CD4-positive, alpha-beta T cell treated with Interleukin-6 at 100 ng/mL for 8 hours (primary cell): ENCODE results near the gene TBL1X.
A peak's percentile ranks its signal among the peaks of the same experiment; 100 is the strongest.

ENCODE experiments used
- DNase-seq: peaks from one replicate; pipeline ENCODE4 v3.0.0-alpha.2; 2020; ENCODE audit warnings: mixed read lengths, low spot score

Gene TBL1X

DNA sequence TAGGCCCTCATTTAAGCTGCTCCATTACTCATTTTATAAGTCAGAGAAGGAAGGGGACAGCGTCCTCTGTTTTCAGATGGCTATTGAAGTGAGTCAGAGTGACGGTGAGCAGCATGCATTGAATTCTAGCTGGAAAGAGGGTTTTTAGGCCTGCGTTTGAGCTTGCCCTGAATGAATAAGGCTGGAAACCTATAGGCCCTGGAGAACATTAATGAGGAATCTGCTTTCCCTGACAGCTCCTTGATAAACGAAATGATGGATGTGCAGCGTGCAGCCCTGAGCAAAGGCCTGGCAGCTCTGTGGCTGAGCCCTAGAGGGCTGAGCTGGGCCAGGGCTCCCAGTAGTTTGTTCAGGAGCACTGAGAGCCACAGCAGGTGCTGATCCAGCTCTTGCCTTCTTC, 33.4 kb downstream of the TBL1X start:
- no peak for DNase-seq

DNA sequence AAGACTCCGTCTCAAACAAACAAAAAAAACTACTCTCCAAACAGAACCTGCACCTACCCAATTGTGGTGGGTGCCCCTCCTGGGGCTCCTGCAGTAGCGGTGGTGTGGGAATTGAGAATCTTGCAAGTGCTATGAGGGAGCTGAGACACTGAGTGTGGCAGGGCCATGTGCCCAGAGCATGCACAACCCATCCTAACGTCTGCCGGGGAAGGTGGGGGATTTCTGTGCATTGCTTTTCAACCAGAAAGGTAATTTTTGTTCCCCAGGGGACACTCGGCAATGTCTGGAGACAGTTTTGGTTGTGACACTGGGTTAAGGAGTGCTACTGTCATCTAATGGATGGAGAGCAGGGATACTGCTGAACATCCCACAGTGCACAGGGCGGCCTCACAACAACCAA, 35.7 kb downstream of the TBL1X start:
- no peak for DNase-seq

DNA sequence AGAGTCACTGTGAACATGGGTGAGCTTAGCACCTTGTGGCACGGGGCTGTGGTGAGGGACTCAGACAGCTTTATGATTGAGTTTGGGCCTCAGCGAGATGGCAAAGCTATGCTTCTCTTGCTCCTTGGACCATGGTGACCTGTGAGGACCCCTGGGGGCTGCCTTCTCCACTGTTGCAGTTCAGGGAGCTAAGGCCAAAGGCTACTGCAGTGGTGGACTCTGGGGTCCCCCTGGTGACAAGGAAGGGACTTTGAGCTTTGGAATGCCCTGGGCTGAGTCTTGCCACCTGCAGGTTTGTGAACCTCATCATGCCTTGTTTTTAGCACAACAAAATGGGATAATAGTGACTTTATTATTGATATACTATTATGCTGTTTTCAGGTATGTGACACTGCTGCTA, 36.5 kb downstream of the TBL1X start:
- no peak for DNase-seq

DNA sequence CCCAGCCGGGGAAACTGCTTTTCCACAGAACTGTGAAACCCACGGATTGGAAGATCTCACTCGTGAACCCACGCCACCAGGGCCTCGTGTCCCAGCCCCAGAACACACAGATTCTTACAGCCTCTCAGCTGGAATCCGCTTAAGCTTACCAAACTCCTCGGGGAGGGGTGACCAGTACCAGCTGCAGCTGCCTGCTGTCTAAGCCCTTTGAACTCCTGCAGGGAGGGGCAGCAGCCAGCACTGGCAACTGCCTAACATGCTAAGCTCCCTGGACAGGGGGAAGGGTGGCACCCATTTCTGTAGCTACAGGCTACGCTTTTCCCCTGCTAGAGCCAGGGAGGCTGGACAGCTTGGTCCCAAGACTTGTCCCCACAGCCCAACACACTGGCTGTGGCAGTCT, 38.4 kb downstream of the TBL1X start:
- DNase-seq, result no peak

DNA sequence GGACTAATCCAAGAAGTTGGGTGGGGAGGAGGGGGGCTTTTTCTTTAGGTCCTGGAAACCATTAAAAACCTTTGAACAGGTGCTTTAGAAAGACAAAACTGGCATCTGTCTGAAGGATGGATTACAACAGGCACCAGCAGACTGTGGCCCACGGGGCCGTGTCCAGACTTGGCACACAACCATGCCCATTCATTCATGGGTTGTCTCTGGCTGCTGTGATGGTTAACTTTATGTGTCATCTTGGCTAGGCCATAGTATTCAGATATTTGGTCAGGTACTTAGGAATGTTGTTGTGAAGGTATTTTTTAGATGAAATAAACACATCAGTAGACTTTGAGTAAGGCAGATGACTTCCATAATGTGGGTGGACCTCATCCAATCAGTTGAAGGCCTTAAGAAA, 45.5 kb downstream of the TBL1X start:
- DNase-seq, result no peak

DNA sequence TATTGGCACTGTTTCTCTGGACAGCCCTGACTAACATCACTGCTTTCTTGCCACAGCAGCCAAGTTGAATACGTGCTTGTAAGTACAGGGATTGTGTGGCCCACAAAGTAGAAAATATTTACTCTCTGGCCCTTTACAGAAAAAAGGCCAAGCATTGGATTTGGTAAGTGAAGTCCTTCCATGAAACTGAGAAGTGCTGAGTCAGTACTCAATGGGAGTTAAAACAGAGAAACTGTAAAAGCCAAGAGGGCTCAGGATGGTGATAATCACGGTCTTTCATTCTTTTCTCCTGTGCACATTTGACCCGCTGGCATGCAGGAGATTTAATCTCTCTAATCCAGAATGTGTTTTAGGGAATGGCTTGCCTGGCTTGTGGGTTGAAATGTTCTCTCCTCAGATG, 46.1 kb downstream of the TBL1X start:
- DNase-seq, result no peak

DNA sequence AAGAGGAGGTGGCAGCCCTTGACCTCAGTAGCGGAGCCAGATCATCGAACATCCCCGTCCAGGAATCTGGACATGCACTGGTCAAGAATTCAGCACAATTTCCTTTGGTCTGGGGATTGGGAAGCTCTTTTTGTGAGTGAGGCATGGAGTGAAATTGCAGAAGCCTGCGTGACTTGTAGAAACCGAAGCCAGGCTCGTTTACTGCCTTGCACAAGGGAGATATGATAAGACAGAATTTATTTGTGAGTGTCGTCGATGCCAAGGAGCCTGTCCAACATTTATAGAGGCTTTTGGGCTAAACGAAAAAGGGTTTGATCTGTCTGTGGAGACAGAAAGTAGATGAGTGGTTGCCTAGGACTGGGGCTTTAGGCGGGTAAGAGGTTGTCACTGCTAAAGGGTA, 50.6 kb downstream of the TBL1X start:
- DNase-seq, result no peak

DNA sequence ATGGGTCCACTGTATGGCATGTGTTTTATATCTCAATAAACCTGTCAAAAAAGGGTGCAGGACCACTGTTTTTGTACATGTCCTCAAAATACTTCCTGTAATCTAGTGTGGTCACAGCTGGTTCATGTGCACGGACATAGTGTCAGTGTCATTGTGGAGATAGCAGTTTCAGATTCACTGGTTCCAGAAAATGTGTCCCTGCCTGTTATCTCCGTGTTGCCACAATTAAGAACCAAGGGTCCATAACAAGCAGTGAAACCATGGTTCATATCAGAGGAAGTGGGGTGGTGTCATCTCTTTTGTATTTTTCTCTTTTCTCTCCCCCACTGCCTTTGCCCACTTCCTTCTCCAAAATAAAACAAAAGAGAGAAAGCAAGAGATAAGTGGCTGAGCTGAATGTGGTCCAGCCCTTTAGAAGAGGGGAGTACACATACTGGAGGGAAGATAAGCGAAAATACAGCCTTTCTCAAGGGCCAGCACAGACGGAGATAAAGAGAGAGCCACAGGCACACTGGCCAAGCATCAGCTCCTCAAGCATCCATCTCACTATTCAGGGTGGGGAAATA, 51.2 kb downstream of the TBL1X start:
- DNase-seq, result no peak

DNA sequence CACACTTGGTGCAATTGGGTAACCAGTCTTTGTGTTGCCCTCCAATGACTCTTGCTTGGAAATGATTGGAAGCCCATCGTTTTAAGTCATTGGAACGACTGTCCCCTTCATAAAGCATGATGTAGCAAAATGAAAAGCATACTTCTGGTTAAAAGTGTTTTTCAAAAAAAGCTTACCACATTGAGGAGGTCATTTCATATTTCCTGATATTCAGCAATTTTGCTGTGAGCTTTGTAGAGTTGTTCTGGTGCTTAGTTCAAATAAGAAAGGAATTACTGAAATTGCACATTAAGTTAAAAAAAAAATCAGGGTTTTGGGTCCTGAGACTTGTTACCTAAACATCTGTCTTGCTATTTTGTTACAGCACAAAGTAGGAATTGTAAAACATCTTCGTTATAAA, 51.8 kb downstream of the TBL1X start:
- DNase-seq, result no peak

DNA sequence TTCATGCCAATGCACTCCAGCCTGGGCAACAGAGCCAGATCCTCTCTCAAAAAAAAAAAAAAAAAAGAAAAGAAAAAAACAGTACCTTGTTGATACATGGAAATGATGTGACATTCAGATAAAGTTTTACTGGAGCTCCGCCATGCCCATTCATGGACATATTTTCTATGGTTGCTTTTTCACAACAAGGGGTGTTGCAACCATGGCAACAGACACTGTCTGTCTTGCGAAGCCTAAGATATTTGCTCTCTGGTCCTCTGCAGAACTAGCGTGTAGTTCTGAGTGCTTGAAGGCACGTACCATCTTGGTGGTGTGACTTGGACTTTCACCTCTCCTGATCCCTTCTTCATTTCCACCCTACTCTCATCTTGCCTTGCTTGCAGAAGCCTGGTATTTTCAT, 53.2 kb downstream of the TBL1X start:
- DNase-seq, result no peak

DNA sequence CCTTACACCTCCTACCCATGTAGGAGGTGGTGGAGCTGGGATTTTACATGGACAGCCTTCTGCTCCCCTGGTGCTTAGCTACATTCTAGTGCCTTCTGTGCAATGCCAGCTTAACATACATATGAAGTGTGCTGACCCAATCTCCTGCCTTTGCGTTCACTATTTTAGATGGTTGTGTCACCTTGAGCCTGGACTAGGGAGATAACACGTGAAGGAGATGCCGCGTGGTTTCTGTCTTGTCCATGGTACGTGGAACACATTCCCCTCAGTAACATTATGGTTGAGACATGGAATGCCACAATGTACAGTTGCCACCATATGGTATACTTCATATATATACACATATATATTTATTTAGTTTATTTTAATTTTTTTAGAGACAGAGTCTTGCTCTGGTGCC, 54.0 kb downstream of the TBL1X start:
- DNase-seq, result no peak

DNA sequence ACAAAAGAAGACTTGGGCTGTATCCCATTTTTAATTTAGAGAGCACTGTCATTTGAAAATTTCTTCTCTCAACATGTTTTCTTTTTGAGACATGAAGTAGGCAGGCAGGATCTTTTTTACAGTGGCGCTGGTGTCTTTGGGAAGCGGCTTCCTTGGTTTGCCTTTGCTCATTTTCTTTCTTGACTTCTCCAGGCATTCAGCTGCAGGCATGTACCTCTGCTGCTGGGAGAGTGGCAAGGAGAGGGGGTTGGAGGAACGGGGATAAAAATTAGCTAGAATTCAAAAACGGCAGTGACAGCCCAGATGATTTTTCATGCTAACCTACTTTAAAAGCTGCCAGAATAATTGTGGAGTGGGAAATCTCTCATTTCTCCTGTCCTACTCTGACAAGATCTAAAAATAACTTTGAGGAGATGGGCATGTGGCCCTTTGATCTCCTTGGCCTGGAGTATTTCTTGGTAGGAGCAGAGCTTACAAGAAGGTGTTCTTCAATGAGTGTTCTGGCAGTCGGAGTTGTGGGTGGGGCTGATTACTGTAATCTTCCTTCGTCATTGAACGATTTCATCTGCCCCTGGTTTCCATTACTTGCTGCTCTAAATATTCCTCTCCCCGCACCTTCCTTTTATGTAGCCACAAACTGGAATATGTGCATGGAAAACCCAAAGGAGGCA, 54.8 kb downstream of the TBL1X start:
- no peak for DNase-seq

DNA sequence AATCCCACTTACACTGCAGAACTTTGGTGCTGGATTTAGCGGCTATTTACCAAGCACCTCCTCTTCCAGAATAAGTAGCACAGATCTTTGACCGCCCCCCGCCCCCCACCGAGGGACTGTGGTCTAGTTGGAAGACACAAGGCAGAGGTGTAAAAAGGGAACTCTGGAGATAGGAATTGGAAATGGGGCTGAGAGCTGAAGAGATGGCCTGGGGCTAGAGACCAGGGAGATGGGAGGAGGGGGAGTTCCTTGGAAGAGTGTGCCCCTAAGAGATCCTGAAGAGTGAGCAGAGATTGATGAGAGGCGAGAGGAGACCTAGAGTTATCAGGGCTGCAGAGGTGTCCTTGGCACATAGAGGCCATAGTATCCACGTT, 55.3 kb downstream of the TBL1X start:
- DNase-seq, result no peak

DNA sequence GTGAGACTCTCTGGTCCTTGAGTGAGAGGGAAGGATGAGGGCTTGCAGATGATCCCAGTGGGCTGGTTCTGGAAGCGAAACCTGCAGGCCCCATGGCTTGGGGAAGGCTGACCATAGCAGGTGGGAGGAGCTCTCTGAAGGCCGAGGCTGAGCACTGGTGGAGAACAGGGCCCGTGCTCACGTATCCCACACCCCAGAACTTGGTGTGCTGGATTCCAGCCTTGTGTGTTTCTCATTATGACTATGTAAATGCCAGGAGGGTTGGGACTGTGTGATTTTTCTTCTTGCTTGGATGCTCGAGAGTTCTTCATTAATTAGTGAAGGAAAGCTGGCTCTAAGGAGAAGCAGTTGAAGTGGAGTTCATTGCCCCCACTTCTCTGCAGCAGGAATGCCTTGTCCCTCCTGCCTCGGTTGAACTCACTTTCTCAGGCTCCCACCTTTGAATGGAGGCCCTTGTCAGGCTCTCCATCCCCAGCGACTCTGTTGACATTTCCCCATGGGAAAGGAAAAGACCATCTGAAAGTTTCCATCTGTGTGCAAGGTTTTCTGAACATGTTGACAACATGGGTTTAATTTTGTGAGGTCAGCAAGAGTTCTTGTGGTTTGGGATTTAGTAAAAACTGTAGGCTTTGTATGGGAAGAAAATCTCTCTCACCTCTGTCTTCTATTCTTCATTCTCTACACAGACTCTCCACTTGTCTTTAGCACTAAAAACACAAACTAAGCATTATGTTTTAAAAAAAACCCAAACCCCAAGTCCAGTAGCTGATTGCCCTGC, 57.7 kb downstream of the TBL1X start:
- DNase-seq, result no peak

DNA sequence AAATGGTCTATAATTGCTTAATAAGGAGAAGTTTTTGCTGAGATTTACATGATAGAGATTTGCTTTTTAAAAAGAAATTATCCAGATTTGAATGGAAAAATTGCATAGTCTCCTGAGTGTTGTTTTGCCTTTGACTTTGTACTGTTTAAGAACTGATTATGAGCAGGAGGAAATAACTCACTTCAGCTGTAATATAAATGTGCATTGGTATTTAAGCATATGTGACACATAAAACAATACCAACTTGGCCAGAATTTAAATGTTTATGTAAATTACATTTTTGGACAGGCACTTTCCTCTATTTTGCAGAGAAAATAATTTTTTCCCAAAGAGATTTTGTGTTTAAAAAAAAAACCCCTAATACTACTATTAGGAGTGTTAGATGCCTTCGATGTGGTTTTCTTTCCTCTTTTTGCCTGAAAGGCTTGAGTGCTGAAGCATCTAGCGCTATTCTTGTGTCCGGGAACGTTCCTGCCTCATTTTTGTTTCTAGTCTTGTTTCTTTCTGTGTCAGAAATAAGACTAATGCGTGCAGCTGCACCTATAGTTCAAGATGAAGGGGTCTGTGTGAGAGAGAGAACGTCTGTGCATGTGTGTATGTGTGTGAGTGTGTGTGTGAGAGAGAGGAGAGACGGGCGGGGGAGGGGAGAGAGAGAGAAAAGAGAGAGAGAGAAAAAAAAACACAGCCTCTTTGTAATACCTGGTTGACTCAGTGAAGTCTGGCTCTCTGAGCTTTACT, 60.8 kb downstream of the TBL1X start:
- DNase-seq, result no peak

DNA sequence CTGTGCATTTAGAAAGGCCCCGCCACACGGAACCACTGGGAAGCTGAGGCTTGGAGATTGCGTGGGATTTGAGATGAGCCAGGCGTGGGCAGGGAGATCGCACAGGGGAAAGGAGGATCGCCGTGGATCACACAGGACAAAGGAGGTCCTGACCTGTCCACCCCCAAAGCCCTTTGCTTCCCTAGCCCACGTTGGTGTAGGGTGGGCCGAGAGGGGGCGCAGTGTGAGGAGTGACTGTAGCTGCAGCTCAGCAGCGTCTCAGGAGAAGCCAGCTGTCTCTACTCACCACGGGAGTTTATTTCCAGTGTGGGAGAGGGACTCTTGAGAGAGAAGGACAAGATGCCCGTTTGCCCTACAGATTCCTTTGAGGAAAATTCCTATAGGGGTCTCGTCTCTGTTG, 62.1 kb downstream of the TBL1X start:
- no peak for DNase-seq

DNA sequence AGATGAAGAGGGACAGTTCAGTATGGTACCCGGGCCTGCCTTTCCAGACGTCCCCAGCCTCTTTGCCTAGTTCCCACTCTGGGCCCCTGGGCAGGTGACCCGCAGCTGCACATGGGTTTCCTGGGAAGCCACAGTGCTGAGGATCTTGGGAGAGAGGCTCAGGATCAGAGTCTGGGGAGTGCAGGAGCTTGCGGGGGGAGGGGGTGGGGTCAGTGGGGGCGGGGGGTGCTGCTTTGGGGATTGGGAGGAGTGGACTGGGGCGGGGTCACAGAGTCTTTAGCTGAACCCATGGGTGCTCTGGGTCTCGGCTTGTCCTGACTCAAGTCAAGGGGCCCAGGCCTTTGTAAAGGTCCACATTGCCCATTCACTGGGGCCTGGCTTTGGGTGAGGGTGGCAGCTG, 63.6 kb downstream of the TBL1X start:
- DNase-seq, result no peak

DNA sequence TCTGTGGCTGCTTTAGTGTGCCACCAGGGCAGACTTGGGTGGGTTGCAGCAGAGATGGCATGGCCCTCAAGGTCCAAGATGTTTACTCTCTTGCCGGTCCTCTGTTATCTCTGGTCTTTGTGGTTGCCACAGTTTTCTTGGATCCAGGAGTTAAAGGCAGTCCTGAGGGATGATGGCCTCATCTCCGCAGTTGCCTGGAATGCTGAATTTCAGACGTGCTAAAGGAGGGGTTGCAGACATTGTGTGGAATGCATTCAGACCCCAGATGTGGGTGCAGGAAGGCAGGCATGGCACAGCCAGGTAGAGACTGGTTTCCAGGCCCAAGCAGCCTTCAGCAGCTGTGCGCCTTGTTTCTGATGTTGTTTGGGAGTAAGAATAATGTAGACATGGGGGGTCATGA, 64.4 kb downstream of the TBL1X start:
- no peak for DNase-seq

DNA sequence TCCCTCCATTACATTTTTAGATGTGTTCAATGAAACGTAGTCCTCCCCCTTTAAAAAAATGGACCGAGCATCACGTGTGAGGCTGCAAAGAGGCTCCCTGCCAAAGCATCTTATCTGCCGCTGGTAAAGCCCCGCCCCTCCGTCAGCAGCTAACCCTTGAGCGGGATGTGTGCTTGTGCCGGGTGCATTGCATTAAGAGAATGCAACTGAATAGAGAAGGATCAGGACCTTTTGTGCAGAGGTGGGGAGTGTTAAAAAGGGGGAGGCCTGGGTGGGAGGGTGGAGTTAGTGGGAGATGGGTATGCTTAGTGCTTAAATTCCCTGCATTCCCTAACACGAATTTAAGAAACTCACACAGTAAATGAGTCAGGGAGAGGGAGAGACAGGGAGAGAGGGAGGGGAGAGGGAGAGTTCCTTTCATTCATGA, 66.0 kb downstream of the TBL1X start:
- peak; percentile 60 for DNase-seq

DNA sequence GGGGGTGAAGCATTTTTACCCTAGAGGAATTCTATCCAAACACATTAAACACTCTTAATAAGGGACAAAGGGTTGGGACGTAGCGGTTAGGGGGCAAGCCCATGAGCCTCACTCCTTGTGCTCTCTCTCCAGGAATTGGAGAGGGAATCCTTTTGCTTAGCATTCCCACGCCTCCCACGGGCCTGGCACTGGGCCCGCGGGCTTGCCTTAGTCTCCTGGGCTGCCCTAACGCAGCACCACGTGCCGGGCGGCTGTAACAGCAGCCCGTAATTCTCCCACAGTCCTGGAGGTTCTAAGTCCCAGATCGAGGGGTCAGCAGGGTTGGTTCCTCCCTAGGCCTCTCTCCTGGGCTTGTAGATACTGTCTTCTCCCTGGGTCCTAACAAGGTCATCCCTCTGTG, 67.5 kb downstream of the TBL1X start:
- no peak for DNase-seq

DNA sequence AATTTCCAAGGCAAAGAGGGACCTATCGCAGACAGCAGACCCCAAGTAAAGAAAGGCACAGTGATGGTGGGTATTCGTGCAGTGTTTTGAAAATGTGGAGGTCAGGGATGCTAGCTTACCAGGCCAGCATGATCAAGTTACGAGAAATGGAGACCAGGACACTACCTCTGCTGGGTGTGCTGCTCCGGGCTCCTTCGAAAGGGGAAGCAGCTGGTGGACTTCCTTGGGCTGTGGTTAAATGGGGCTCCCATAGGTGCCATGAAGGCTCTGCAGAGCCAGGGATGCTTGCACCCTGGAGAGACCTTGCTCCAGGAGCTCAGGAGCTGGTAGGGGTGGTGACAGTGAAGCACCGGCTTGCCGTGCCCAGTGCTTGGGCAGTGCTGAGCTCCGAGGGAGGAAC, 68.8 kb downstream of the TBL1X start:
- no peak for DNase-seq

DNA sequence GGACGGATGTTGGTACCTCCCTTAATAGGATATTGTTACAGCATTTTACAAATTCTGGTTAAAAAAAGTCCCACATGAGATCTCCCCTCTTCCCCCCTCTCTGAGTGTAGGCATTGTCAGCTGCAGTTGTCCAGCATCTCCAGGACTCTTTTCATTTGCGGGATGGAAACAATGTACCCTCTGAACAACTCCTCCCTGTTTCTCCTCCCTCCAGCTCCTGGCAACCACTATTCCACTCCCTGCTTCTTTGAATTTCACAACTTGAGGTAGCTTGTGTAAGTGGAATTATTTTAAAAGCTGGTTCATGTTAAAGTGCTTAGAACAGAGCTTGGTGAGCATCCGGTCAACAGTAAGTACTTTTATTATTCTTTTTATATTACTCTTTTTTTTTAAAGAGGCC, 69.8 kb downstream of the TBL1X start:
- DNase-seq, result no peak

DNA sequence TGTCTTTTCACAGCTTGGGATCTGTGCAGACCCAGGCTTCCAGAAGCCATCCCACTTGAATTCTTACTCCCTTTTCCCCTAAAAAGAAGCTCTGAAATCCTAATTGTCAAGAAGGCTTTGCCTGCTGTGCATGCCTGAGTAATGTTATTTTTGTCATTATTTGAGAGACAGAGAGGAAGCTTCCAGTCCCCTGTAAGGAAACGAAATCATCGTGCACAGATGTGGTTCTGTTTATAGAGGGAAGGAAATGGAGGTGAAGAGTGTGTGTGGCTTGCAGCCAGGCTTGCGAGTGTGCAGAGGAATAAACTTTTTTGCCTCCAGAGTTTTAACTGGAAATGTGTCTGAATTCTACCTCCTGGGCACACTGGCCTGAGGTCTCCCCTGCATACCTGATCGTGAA, 70.2 kb downstream of the TBL1X start:
- no peak for DNase-seq
